Effector memory CD8-positive, alpha-beta T cell (primary cell): Measurements from ENCODE around the gene ATP5PO.
A peak's percentile ranks its signal among the peaks of the same experiment; 100 is the strongest.

Experiments used
- ATAC-seq: fragments of 150-1000 bp; cut with Tn5 transposase; replicated peaks from 2 replicates; pipeline ENCODE4 v1.10.0; 2021; ENCODE audit warnings: mild to moderate bottlenecking, moderate library complexity
- DNase-seq, 3 experiments: peaks; one replicate each; pipeline ENCODE4 v3.0.0; 2021
- H3K27ac Mint-ChIP-seq, 2 donors: one replicate each; pipeline ENCODE4 v1.8.0; 2022; ENCODE audit warnings: mild to moderate bottlenecking in 2 of 2, mixed read lengths in 2 of 2, moderate library complexity in 2 of 2
- H3K27me3 Mint-ChIP-seq, 2 donors: one replicate each; pipeline ENCODE4 v1.8.0; 2022; ENCODE audit warnings: mixed read lengths in 2 of 2
- H3K36me3 Mint-ChIP-seq: one replicate; pipeline ENCODE4 v1.8.0; 2022; ENCODE audit warnings: mild to moderate bottlenecking, moderate library complexity, mixed read lengths; ENCODE audit not compliant: insufficient read depth
- H3K4me1 Mint-ChIP-seq, 2 donors: one replicate each; pipeline ENCODE4 v1.8.0; 2022; ENCODE audit warnings: low read depth in 2 of 2, mixed read lengths in 2 of 2
- H3K4me3 Mint-ChIP-seq, 2 donors: one replicate each; pipeline ENCODE4 v1.8.0; 2022; ENCODE audit warnings: mild to moderate bottlenecking in 2 of 2, mixed read lengths in 2 of 2, moderate library complexity in 2 of 2
- H3K9me3 Mint-ChIP-seq, 2 donors: one replicate each; pipeline ENCODE4 v1.8.0; 2022; ENCODE audit warnings: mixed read lengths in 2 of 2
- total RNA-seq, 9 experiments: gene quantifications; one replicate each; lab custom pipeline; 2026; lab: John Stamatoyannopoulos, UW

ATP5PO gene, protein sequence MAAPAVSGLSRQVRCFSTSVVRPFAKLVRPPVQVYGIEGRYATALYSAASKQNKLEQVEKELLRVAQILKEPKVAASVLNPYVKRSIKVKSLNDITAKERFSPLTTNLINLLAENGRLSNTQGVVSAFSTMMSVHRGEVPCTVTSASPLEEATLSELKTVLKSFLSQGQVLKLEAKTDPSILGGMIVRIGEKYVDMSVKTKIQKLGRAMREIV
- total RNA-seq = 17.0 to 32.7 (median 27.3) reads per million in 9 experiments

DNA sequence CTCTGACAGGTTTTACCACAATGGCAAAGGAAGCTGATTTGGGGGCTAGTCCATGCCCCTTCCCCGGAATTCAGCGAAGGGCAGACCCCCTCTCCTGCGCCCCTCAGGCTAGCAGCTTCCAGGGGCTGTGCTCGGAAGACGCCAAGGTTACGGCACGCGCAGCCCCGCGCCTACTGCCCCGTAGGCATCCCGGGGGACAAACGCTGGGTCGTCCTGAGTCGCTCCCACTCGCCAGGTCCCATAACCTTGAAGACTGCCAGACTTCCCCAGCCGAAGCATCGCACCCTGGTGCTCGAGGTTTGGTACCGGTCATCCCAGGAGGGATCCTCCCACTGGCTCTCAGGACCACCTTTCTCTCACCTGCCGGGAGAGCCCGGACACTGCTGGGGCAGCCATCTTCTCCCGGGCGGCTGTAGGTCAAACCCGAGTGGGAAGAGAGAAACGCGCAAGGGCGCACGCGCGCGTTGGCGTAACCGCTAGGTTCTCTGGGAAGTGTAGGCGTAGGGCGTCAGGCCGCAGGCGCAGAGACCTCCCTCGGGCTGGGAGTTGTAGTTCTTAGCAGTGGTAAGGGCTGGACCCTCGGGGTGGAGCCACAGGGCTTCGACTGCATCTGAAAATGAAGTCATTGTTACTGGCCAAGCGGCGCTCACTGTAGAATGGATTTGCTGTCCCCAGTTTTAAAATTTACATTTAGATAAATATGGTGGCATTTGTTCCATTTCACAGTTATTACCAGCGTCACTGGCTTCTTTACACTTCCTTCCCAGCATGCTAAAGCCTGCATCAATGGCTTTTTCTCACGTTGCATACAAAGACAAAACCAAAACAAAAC lies at the start of gene ATP5PO:
TSS of gene ATP5PO (minus strand) at position 437 of the 832 bp plus-strand sequence. CDS start at position 396, 41 bp downstream.
- peak within 1 kb of the TSS; percentile 97 to 98 for H3K27ac Mint-ChIP-seq
- peaks cover 14 to 28% of the 10 kb centered on the region in 2 donors for H3K4me1 Mint-ChIP-seq
- no peaks in the 10 kb centered on the region for H3K27me3 Mint-ChIP-seq
- peak; percentile 93 to 94 (median 94) for DNase-seq
- H3K9me3 Mint-ChIP-seq = no peaks in the 10 kb centered on the region
- peaks cover 34% of the 10 kb centered on the region for H3K36me3 Mint-ChIP-seq
- H3K4me3 Mint-ChIP-seq = peak within 1 kb of the TSS; percentile 98 to 99
- ATAC-seq = peak; percentile 99

DNA sequence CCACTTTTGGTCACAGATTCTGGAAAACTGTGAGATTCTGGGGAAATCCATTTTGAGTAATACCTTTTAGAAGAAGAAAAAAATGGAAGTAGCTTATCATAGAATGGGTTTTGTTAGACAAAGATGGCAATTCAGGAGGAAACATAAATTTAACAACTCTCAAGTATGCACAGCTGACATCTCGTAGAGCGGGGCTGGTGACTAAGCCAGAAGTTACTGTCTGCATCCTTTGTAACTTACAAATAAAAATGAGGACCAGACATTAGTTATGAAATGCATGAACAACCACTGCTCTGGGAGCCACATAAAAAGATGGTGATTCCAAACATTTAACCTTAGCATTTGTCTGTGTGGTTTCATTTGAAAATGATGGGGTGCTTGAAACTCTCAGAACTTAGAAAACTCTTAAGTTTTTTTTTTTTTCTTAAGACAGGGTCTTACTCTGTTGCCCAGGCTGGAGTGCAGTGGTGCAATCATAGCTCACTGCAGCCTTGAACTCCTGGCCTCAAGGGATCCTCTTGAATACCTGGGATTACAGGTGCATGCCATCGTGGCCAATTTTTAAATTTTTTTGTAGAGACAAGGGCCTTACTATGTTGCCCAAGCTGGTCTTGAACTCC lies 49.2 kb upstream of the ATP5PO start:
- Mint-ChIP-seq H3K4me3 (no peak overlapping the region), H3K27me3 (no peaks in the 10 kb centered on the region), H3K4me1 (peaks cover 23 to 34% of the 10 kb centered on the region in 2 donors), H3K27ac (no peak overlapping the region), H3K36me3 (peaks cover 8% of the 10 kb centered on the region), H3K9me3 (no peaks in the 10 kb centered on the region)
- ATAC-seq = no peak
- DNase-seq = no peak

DNA sequence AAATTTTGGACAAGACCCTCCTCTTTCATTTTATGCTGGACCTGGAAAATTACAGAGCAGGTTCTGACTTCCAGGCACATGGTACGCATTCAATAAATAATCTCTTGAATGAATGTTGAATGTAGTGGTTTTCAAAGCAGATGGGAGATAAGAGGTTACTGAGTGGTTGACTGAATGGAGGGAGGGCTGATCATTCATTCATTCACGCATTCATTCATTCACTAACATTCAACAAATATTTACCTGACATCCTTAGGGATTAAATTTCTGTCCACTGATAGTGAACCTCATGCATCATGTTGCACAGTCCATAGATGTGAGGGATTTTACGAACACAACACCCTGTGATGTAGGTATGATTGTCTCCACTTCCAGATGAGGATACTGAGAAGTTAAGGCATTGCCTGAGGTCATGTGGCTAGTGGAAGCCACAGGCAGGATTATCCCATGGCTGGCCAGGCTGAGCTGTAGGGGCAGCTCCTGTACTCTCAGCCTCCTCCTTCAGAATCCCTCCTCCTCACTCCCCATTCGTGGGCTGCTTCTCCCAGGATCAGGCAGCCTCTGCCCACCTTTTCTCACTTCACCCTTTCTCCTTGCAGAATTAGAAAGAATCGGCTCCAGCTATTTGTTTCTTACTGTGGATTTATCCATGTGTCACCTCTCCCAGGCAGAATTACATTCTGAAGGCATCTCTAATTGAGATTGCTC lies 48.4 kb upstream of the ATP5PO start:
- H3K27me3 Mint-ChIP-seq = no peaks in the 10 kb centered on the region
- H3K36me3 Mint-ChIP-seq = peaks cover 8% of the 10 kb centered on the region
- H3K9me3 Mint-ChIP-seq = no peaks in the 10 kb centered on the region
- ATAC-seq (no peak), DNase-seq (no peak)
- H3K4me3 Mint-ChIP-seq = no peak overlapping the region
- H3K4me1 Mint-ChIP-seq = peaks cover 21 to 34% of the 10 kb centered on the region in 2 donors
- H3K27ac Mint-ChIP-seq = peak overlapping the region in 1 of 2 donors; percentile 7

DNA sequence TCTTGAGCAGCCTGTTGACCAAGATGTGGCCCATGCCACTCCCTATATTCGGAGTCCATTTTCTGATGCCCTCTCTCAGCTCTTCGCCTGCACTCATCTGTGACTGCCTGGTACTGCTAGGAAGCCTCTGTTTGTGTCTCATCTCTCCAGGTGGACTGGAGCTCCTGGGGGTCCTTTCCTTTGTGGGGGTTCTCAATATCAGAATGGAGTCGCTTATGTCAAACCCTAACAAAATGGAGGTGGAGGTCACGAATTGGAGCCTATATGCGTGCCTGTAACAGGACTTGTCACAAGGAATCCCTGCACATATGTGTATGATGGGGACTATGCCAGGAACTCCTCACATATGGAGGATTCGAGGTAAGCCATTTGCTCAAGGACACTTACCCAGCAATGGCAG lies 46.7 kb upstream of the ATP5PO start:
- Mint-ChIP-seq H3K27ac (peak overlapping the region; percentile 41 to 62), H3K27me3 (no peaks in the 10 kb centered on the region), H3K36me3 (peaks cover 6% of the 10 kb centered on the region), H3K9me3 (no peaks in the 10 kb centered on the region), H3K4me3 (no peak overlapping the region), H3K4me1 (peaks cover 24 to 42% of the 10 kb centered on the region in 2 donors)
- ATAC-seq (no peak), DNase-seq (no peak)

DNA sequence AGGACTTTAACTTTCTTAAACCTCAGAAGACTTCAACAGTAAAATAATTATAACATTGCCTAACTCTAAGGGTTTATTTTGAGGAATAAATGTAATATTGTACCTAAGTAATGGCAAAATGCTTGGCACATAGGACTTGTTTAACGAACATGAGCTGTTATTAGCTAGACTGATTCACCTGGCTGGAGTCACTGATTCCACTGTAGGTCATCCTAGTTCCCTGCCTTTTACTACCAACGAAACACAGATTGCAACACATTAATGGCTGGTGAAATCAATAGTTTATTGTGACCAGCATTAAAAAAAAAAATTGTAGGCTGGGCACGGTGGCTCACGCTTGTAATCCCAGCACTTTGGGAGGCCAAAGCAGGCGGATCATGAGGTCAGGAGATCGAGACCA lies 45.5 kb upstream of the ATP5PO start:
- H3K4me1 Mint-ChIP-seq = peaks cover 21 to 45% of the 10 kb centered on the region in 2 donors
- peaks cover 6% of the 10 kb centered on the region for H3K36me3 Mint-ChIP-seq
- H3K27me3 Mint-ChIP-seq = no peaks in the 10 kb centered on the region
- ATAC-seq = no peak
- no peak overlapping the region for H3K27ac Mint-ChIP-seq
- no peak for DNase-seq
- no peaks in the 10 kb centered on the region for H3K9me3 Mint-ChIP-seq
- no peak overlapping the region for H3K4me3 Mint-ChIP-seq

DNA sequence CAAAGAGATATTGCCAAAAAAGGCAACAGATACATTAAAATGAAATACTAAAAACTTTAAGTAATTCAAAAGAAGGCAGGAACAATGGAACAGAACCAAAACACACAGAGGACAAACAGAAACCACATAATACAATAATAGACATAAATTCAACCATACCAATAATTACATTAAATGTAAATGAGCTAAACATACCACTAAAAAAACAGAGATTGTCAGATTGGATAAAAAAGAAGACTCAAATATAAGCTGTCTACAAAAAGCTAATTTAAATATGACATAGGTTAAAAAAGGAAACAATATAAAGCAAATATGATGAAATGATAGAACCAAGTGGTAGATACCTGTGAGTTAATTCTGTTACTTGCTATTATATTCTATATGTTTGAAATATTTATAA lies 44.1 kb upstream of the ATP5PO start:
- no peaks in the 10 kb centered on the region for H3K27me3 Mint-ChIP-seq
- no peak for ATAC-seq
- no peak overlapping the region for H3K4me3 Mint-ChIP-seq
- H3K9me3 Mint-ChIP-seq = no peaks in the 10 kb centered on the region
- H3K27ac Mint-ChIP-seq = peak overlapping the region in 1 of 2 donors; percentile 83
- DNase-seq = no peak
- peaks cover 21 to 55% of the 10 kb centered on the region in 2 donors for H3K4me1 Mint-ChIP-seq
- H3K36me3 Mint-ChIP-seq = peaks cover 6% of the 10 kb centered on the region

DNA sequence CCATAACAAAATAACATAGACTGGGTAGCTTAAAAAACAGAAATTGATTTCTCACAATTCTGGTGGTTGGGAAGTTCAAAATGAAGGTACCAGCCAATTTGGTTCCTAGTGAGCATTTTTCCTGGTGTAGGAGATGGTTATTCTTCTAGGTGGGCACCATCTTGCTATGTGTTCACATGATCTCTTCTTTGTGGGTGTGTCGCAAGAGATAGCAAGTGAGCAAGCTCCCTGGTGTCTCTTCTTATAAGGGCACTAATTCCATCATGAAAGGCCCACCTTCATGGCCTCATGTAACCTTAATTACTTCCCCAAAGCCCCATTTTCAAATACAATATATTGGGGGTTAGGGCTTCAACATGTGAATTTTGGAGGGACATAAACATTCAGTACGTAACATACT lies 38.8 kb upstream of the ATP5PO start:
- ATAC-seq (no peak), DNase-seq (no peak)
- Mint-ChIP-seq H3K27me3 (no peaks in the 10 kb centered on the region), H3K4me3 (no peak overlapping the region), H3K36me3 (peaks cover 19% of the 10 kb centered on the region), H3K9me3 (no peaks in the 10 kb centered on the region), H3K4me1 (peaks cover 29 to 51% of the 10 kb centered on the region in 2 donors), H3K27ac (peak overlapping the region in 1 of 2 donors; percentile 52)

DNA sequence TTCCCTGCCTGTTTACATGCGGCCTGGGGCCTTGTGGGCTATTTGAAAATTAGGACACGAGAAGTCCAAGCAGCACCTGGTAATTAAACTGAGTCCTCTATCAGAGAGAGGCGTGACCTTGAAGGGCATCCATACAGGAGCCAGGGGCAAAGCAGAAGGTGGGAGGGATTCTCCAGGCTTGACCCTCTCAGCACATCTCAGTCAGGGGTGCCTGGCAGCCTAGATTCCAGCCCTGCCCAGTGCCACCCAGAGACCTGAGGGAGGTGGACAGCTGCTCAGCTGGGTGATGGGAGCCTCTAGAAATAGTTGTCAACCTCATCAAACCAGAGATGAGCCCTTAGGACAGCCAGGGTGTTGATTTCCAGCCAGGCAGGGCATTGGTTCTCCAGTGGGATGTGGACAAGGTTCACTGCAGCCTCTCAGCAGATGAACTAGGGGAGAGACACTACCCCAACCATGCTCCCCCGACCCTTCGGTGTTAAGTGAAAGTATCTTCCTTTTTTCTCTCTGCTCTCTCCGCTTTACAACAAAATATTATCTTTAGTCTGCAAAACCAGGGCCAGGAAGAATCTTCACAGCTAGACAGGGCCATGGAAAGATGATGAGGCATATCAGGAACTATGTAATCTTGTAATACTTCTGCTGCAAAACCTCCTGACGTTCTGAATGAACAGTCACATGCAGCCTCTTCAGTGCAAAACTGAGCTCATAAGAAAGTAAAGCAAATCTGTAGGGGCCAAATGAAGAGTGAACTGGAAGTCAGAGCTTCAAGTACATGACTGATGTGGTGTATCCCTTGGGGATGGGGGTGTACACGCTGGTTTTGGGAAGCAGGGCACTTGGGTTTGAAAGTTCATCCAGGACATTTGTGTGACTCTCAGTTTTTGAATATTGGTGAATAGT lies 35.9 kb upstream of the ATP5PO start:
- no peak for DNase-seq
- H3K36me3 Mint-ChIP-seq = peaks cover 41% of the 10 kb centered on the region

DNA sequence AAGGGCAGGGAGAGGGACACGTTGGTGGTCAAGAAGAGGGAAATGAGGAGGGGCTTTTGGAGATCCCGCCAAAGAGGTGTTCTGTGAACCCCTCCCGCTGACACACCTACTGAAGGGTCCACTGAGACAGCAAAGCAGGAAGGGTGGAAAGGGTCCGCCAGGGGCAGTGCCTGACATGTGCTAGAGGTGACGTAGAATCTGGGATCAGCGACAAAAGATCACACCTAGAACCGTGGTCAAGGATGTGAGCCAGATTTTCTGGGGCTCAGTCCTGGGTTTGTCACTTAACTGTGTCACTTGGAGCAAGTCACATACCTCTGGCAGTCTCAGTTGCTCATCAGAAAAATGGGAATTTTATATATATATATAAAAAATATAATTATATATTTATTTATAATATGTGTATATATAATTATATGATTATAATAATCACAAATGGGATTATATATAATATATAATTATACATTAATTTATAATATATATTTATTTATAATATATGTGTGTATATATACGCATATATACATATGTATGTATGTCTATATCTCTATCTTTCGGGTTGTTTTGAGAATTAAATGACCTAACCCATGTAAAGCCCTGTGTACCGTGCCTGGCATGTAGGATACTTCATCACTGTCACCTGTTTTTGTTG lies 35.0 kb upstream of the ATP5PO start:
- peak overlapping the region; percentile 84 to 85 for H3K4me3 Mint-ChIP-seq
- peaks cover 58 to 66% of the 10 kb centered on the region in 2 donors for H3K4me1 Mint-ChIP-seq
- ATAC-seq = no peak
- H3K9me3 Mint-ChIP-seq = no peaks in the 10 kb centered on the region
- DNase-seq = peak in 1 of 3 experiments; percentile 10
- H3K27me3 Mint-ChIP-seq = no peaks in the 10 kb centered on the region
- H3K36me3 Mint-ChIP-seq = peaks cover 44% of the 10 kb centered on the region
- H3K27ac Mint-ChIP-seq = peak overlapping the region; percentile 98 to 99

More for the DNA sequence above, 35.9 kb upstream of the ATP5PO start:
- Mint-ChIP-seq H3K9me3 (no peaks in the 10 kb centered on the region), H3K4me3 (peak overlapping the region; percentile 61 to 71), H3K4me1 (peaks cover 53 to 67% of the 10 kb centered on the region in 2 donors), H3K27me3 (no peaks in the 10 kb centered on the region), H3K27ac (peak overlapping the region; percentile 98 to 99)
- no peak for ATAC-seq

DNA sequence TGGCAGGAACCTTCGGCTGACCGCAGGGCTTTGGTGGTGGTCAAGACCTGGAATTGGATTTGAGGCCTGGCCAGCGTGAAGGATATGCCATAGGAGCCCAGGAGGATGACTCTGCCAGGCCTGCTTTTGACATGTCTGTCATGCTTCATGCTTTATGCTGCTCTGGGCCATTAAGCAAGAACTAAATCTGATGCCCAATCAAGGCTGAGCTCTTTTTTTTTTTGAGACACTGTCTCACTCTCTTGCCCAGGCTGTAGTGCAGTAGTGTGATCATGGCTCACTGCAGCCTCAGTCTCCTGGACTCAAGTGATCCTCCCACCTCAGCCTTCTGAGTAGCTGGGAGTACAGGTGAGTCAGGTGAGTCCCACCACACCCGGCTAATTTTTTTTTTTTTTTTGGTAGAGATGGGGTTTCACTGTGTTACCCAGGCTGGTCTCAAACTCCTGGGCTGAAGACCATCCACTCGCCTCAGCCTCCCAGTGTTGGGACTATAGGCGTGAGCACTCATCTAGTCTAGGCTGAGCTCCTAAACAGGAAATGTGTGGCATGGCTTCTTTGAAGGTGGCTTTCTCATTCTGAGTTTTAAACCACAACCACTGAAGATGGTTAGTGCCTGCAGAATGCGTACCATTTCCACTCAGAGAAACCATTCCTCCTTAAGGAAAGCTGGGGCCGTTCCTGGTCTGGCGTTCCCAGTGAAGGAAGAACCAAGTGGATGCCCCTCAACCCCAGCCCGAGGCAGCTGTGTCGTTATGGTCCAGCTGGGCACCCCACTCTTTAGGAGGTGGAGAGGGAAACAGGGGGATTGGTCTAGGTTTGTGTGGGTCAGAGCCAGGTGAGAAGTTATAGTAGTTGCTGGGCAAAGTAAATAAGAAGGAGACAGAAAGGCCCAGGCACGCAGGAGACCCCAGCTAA lies 34.2 kb upstream of the ATP5PO start:
- Mint-ChIP-seq H3K4me3 (peak overlapping the region; percentile 84 to 85), H3K27me3 (no peaks in the 10 kb centered on the region), H3K27ac (peak overlapping the region; percentile 98 to 99), H3K4me1 (peaks cover 61 to 65% of the 10 kb centered on the region in 2 donors), H3K36me3 (peaks cover 44% of the 10 kb centered on the region), H3K9me3 (no peaks in the 10 kb centered on the region)
- ATAC-seq (peak; percentile 22), DNase-seq (peak; percentile 41 to 53 (median 42))

DNA sequence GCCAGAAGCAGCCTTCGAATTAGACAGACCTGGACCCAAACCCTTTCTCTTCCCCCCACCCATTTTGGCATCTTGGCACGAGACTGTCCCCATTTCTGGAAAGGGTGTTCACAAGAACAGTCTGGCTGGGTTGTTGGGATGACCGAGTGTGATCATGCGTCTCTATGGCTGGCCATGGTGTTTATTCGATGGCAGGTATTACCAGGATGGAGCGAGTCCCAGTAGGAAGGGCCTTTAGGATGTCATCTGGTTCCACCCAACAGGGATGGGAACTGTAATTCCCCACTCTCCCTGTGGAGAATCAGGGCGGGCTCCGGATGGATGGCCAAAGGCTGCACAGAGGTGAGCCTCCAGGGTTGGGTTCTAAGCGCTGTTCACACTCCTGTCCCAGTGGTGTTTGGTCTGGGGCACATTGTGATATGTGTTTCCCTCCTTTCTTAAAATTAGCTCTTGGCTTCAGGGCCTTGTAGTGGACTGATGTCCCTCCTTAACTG lies 33.4 kb upstream of the ATP5PO start:
- Mint-ChIP-seq H3K36me3 (peaks cover 48% of the 10 kb centered on the region), H3K27ac (peak overlapping the region; percentile 98 to 99), H3K4me3 (peak overlapping the region; percentile 84 to 85), H3K9me3 (no peaks in the 10 kb centered on the region), H3K4me1 (peaks cover 61 to 70% of the 10 kb centered on the region in 2 donors), H3K27me3 (no peaks in the 10 kb centered on the region)
- no peak for DNase-seq
- ATAC-seq = no peak
